ENCODE results near the gene ABRAXAS1. TPM values are rescaled to one million over a fixed set of nuclear protein-coding genes. Genes with fewer than 3 reads are reported as not detected.

Gene ABRAXAS1
- polyA plus RNA-seq, 1 of the 3 experiments (the other 2 are of a cell fraction) = 4.9 TPM

DNA sequence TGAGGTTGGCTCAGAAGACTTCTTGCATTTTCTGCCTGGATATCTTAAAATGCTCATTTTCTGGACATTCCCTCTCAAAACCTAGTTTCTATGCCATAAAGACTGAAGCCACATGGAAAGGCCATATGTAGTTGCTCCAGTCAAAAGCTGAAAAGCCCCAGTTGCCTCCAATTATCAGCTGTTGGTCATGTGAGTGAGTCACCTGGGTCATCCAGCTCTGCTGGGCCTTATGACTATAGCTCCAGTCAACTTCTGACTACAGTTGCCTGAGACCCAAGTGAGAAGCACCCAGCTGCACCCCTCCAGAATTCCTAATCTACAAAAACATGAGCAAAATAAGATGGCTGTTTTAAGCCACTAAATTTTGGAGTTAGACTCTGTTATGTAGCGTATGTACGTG lies 71.2 kb downstream of the ABRAXAS1 start:
- ChIA-PET POLR2A (no interaction called here), CTCF (interaction anchor here (0.6 to 1.6 kb wide), 3 partner anchors 9 to 214 kb away, joined by 3 to 4 read pairs (median 4); no protein-coding TSS in a partner anchor)
- Histone ChIP-seq H3K27me3 (ENCODE audit: insufficient read depth) (no peaks in the 10 kb centered on the region), H3K9ac (no peak overlapping the region), H2AFZ (ENCODE audit: low read depth) (no peak overlapping the region), H3K79me2 (ENCODE audit: insufficient read depth) (no peaks in the 10 kb centered on the region), H3K27ac (ENCODE audit: low read depth in 2 of 2, low read length in 1 of 2) (no peak overlapping the region), H3K9me2 (no peaks in the 10 kb centered on the region), H3K9me3 (no peaks in the 10 kb centered on the region), H3K36me3 (replicated peaks in 1 of 2; ENCODE audit: control insufficient read depth in 1 of 2, insufficient read depth in 2 of 2, low read length in 1 of 2) (peaks cover 7 to 21% of the 10 kb centered on the region in 2 experiments), H4K20me1 (ENCODE audit: insufficient read depth) (no peaks in the 10 kb centered on the region), H3F3A (replicated peaks; ENCODE audit: insufficient read depth) (no peaks in the 10 kb centered on the region), H3K4me3 (ENCODE audit: low read depth in 2 of 2, low read length in 1 of 2) (no peak overlapping the region), H3K4me2 (no peak overlapping the region), H3K4me1 (ENCODE audit: control insufficient read depth in 1 of 2, insufficient read depth in 2 of 2, low read depth in 1 of 2, low read length in 1 of 2) (no peaks in the 10 kb centered on the region)
- DNase-seq = no peak
- WGBS (ENCODE audit: low lambda C conversion rate) = 98% methylated on average over 2 of the region's 2 CpGs
- TF ChIP-seq RAD21 (IDR thresholded peaks at IDR 0.05; ENCODE audit: low read length) (no peak), RCOR1 (IDR thresholded peaks at IDR 0.05; ENCODE audit: low read length) (no peak), EZH2phosphoT487 (IDR thresholded peaks at IDR 0.05; ENCODE audit: borderline replicate concordance, low read depth) (no peak), CHD2 (IDR thresholded peaks at IDR 0.05; ENCODE audit: low read length, partially characterized antibody) (no peak), NRF1 (IDR thresholded peaks at IDR 0.05; ENCODE audit: low read depth, low read length) (no peak), SIN3A (IDR thresholded peaks at IDR 0.05; ENCODE audit: borderline replicate concordance, low read depth, low read length) (no peak), NFIC (IDR thresholded peaks at IDR 0.05; ENCODE audit: borderline replicate concordance) (no peak), JUND (IDR thresholded peaks at IDR 0.05) (no peak), FOXJ3 (CRISPR knock-in tag; IDR thresholded peaks at IDR 0.05) (no peak), EP300 (IDR thresholded peaks at IDR 0.05; ENCODE audit: borderline replicate concordance in 1 of 2, low read depth in 1 of 2, low read length in 1 of 2) (no peak), YY1 (IDR thresholded peaks at IDR 0.05; ENCODE audit: low read depth) (no peak), GABPA (IDR thresholded peaks at IDR 0.05; ENCODE audit: low read depth) (no peak), GATA2 (CRISPR knock-in tag; IDR thresholded peaks at IDR 0.05) (no peak), RFX5 (IDR thresholded peaks at IDR 0.05; ENCODE audit: low read length) (no peak)
- TF ChIP-seq, protein P1, sequence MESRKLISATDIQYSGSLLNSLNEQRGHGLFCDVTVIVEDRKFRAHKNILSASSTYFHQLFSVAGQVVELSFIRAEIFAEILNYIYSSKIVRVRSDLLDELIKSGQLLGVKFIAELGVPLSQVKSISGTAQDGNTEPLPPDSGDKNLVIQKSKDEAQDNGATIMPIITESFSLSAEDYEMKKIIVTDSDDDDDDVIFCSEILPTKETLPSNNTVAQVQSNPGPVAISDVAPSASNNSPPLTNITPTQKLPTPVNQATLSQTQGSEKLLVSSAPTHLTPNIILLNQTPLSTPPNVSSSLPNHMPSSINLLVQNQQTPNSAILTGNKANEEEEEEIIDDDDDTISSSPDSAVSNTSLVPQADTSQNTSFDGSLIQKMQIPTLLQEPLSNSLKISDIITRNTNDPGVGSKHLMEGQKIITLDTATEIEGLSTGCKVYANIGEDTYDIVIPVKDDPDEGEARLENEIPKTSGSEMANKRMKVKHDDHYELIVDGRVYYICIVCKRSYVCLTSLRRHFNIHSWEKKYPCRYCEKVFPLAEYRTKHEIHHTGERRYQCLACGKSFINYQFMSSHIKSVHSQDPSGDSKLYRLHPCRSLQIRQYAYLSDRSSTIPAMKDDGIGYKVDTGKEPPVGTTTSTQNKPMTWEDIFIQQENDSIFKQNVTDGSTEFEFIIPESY (IDR thresholded peaks at IDR 0.05; ENCODE audit: borderline replicate concordance, low read depth) = no peak
- TF ChIP-seq, protein P2, sequence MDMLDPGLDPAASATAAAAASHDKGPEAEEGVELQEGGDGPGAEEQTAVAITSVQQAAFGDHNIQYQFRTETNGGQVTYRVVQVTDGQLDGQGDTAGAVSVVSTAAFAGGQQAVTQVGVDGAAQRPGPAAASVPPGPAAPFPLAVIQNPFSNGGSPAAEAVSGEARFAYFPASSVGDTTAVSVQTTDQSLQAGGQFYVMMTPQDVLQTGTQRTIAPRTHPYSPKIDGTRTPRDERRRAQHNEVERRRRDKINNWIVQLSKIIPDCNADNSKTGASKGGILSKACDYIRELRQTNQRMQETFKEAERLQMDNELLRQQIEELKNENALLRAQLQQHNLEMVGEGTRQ (IDR thresholded peaks at IDR 0.05; ENCODE audit: borderline replicate concordance, low read depth, low read length) = no peak

Other genes with a start within 250 kb of the ABRAXAS1 start
- 14.8 and 15.6 TPM in 2 replicates for gene COQ2, start 200.3 kb downstream of the ABRAXAS1 start, polyA plus RNA-seq (2012; rRNA removed)
- 1.7 and 2.1 TPM in 2 replicates for gene HPSE, start 150.3 kb downstream of the ABRAXAS1 start, polyA plus RNA-seq (2012; rRNA removed)
- gene HELQ, start 29.3 kb downstream of the ABRAXAS1 start, polyA plus RNA-seq (2012; rRNA removed) = 7.2 and 8.1 TPM in 2 replicates
- 19.7 and 22.2 TPM in 2 replicates for gene MRPS18C, start 29.0 kb downstream of the ABRAXAS1 start, polyA plus RNA-seq (2012; rRNA removed)
- gene GPAT3, start 51.0 kb upstream of the ABRAXAS1 start, polyA plus RNA-seq (2012; rRNA removed) = 0.02 TPM in 1 of 2 replicates, not detected in the other

All from SK-N-SH (cell line).